Hematopoietic multipotent progenitor cell treated with erythropoietin and hydrocortisone succinate and interleukin-3 and kit ligand, for 6 days (in vitro differentiated cells): ENCODE results near the gene COL23A1.

Experiments used
- DNase-seq: peaks from one replicate; pipeline ENCODE4 v3.0.0-alpha.2; 2015

The COL23A1 gene

GRCh38 chr5:178387061-178387855 is 202.9 kb downstream of the COL23A1 start:
- DNase-seq = no peak

DNA sequence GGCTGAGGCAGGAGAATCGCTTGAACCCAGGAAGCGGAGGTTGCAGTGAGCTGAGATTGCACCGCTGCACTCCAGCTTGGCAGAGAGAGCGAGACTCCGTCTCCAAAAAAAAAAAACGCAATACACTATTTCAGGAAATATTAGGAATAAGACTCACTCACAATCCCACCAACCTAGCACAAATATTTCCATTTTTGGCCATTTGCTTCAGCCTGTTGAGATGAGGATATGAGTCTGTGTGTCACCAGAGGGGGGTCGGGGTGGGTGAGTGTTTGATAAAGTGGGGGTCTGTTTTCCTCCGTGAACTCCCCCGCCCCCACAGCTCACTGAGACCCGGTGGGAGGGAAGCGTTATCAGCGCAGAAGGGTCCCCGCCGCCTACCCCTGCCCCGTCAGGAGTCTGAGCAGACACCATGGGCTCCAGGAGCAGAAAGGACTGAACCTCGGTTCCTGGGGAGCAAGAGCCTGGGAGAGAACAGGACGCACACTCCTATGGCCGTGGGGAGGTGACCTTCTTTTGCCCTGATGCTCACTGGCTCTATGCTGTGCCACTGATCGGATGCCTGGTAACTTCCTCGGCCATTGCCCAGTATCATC is 203.8 kb downstream of the COL23A1 start:
- DNase-seq = no peak

DNA sequence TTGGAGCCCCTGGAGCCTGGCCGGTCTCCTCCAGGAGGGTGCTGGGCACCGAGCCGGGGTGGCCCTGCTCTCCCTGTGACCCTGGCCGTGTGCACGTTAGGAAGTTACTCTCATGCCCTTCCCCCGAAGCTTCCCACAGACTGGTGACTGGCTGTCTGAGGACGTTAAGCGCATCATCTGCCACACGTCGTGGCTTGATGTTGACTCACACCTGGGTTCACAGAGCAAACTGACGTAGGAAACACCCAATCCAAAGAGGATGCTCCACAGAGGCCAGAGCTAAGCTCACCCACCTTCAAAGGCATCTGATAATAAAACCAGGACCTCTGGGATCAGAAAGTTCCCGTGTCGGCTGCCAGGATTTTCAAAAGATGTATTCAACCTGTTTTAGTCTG is 204.7 kb downstream of the COL23A1 start:
- DNase-seq = no peak

- no peak for DNase-seq
Observed at GRCh38 chr5:178384816-178385495, 205.2 kb downstream of the COL23A1 start.

GRCh38 chr5:178383919-178384815 is 206.0 kb downstream of the COL23A1 start:
- no peak for DNase-seq

- no peak for DNase-seq
Observed at GRCh38 chr5:178383301-178383918, 206.8 kb downstream of the COL23A1 start.

- no peak for DNase-seq
Observed at GRCh38 chr5:178382754-178383164, 207.4 kb downstream of the COL23A1 start.

DNA sequence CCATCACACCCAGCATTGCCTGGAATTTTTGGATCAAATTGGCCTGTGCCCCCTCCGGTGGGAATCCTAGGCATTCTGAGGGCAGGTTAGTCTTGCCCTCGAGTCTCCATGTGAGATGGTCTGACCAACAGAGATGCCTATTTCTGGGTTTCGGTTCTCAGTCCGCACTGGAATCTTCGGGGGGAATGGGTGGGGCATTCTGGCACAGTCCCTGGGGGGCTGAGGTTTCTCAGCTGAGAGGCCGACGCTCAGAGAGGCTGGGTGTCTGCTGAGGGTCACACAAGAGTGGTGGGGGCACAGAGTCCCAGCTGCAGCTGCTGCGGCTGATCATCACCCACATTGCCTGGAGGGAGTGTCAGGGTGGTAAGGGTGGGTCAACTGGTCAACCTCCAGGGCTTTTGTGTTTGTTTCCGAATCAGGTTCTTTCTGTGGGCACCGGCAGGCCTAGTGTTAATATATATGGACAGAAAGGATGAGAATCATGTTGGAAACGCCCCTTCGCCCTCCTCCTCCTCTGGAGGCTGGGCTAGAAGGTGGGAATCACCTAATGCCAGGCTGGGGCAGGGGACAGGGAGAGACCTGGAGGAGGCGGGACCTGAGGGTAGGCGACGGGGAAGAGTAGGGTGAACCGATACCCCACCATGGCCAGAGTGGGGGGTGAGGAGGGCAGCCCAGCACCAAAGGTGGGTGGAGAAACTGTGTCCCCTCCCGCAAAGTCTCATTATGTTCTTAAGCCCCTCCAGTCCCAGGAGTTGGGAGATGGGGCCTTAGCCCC is 208.1 kb downstream of the COL23A1 start:
- no peak for DNase-seq

GRCh38 chr5:178381206-178381605 is 209.0 kb downstream of the COL23A1 start:
- DNase-seq = no peak

DNA sequence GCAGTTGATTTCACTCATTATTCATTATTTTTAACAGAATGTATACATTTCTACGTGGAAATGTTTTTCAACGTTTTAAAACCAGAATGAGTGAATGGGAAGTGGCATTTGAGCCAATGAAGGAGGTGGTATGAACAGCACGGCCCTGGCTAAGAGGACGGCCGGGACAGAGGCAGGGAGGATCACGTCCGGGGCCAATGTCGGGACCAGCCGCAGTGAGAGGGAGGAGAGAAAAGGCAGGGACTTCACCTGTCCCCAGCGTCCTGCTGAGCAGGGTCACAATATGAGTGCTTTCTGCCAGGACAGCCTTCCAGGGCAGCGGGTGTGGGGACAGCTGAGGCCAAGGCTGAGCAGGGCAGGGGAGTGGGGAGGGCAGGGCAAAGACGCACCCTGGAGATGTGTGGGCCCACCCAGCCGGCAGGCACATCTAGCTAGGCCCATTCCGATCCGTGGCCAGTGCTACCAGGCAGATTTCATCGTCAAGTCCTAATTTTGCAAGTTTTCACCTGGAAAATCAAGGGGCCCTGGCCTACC is 209.6 kb downstream of the COL23A1 start:
- no peak for DNase-seq

- no peak for DNase-seq
Observed at GRCh38 chr5:178380086-178380485, 210.1 kb downstream of the COL23A1 start.

- no peak for DNase-seq
Observed at GRCh38 chr5:178378527-178379484, 211.4 kb downstream of the COL23A1 start.

DNA sequence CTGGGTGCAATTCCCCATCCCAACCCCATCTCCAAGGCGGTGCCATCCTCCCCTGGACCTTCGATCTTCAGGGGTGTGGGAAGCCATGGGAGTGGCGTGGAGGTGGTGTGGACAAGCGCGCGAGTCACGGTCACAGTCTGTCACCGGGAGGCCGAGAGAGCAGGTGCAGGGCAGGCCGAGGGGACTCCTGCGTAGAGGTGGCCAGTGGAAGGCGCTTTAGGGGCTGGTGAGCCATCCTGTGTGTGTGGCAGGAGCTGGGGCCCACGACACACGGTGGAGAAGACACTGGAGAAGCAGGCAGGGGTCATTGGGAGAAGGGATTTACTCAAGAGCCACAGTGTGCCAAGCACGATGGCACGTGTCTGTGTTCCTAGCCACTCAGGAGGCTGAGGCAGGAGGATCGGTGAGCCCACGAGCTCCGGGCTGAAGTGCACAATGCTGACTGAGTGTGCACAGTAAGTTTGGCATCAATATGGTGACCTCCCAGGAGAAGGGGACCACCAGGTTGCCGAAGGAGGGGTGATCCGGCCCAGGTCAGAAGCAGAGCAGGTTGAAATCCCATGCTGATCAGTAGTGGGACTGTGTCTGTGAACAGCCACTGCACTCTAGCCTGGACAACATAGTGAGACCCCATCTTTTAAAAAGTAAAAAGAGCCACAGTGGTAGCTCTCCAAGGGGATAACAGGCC is 212.5 kb downstream of the COL23A1 start:
- no peak for DNase-seq

DNA sequence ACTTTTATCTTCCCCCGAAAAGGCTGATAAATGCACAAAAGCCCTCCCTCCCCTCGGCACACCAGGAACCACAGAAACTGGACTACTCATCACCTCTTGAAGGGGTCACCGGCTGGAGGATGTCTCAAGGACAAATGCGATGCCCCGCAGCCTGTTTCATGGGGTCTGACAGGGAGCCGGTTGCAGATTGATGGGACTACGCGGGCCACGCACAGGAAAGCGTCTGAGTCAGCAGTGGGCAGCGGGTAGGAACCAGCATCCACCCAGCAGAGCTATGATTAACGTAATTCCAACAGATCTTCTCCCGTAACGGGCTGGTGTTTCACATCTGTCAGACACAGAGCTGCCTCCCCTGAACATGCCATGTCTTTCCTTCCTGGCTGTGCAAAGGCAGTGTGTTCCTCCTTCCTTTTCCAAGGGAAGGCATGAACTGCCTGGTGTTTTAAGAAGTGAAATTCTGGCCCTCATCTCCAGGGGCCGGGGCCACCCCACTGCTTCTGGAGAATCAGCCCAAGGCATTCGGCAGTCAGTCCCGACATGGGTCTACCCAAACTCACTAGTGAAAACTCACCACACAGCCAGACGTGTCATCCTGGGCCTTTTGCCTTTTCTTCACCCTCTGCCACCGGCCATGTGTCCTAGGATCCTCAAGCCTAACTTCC is 213.1 kb downstream of the COL23A1 start:
- DNase-seq = no peak

DNA sequence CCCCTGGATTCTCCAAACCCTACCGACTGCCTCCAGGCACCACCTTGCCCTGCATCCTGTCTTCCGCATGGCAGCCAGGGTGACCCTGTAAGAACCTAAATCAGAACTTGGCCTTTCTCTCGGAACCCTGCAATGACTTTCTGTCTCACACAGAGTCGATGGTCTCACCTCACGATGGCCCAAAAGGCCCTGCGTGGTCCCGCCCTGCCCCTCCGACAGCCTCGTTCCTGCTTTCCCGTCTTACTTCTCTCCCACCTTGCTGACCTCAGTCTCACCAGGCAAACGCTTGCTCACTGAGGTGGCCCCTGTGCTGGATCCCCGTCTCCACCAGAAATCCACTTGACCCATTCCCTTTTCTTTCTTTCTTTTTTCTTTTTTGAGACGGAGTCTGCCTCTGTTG is 214.8 kb downstream of the COL23A1 start:
- DNase-seq = no peak

DNA sequence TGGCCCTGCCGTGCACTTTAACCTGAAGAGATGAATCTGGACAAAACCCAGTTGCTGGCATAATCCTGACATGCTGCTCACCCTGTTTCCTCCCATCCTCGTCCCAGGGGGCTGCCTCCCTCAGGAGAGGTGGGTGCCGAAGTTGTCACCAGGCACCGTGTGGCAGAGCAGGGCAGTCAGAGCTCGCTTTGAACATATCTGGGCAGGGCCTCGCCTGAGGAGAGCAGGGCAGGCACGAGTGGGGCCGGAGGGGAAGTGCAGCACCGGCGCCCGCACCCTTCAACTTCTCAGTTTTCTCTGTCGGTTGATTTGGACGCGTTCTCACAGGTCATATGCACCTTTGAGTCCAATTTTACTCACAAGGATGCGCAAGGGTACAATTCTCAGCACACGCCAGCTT is 216.5 kb downstream of the COL23A1 start:
- no peak for DNase-seq

DNA sequence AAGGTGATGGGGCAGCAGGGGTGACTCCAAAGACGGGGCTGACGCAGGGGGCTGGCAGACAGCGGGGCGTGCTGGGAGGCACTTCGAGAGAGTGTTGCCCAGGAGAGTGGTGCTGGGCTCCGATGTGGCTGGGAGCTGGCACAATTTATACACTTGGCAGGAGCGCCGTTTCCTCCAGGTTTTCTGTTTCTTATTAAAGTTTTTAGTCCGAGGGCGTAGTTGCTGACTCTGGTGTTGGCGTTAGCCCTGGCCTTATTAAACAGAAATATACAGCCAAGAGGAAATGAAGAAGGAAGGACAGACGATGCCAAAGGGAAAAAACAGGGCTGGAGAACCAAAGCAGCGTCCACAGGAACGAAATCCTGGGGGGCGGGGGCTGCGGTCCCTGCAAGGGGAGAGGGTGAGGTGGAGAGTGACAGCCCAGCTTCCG is 218.0 kb downstream of the COL23A1 start:
- no peak for DNase-seq

- no peak for DNase-seq
Observed at GRCh38 chr5:178371362-178372111, 218.7 kb downstream of the COL23A1 start.
